ENCODE measurements around the gene KCNA1.

DNA sequence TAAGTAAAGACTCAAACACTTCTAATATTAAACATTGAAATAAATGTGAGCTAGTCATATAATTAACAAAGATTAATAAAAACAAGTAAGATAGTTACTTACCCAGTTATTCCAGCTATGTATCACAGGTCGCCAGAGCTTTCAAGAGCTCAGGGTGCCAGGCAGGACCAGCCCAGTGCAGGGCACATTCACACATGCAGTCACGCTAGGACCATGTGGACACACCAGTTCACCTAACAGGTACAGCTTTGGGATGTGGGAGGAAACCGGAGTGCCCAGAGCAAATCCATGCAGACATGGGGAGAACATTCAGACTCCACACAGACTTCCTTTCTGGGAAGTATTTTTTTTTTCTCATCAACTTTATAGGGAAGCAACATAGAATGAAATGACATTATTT lies 39.3 kb upstream of the KCNA1 start:
- no peak for TF ChIP-seq MAX (IDR thresholded peaks at IDR 0.05; ENCODE audit: insufficient read depth, insufficient read length)
- TF ChIP-seq POLR2A (IDR thresholded peaks at IDR 0.05; ENCODE audit: low read depth, low read length), result no peak
